Endometrial microvascular endothelial cells (primary cell): ENCODE results near the gene ZDHHC9. TPM values are rescaled to one million over a fixed set of nuclear protein-coding genes. Genes with fewer than 3 reads are reported as not detected.

ENCODE experiments used
- total RNA-seq: library from RNA; depleted of rRNA; stranded (reverse); fragments of >200 nt; gene quantifications from one replicate; pipeline ENCODE4 v1.2.3, GENCODE V29; 2015; ENCODE audit errors: inconsistent ontology term

Gene ZDHHC9
- total RNA-seq, 1 donor from 2014 or later: 34.0 TPM

Other genes with a start within 250 kb of the ZDHHC9 start
- 348 TPM for gene APLN, start 188.9 kb downstream of the ZDHHC9 start, total RNA-seq
- gene XPNPEP2, start 104.9 kb downstream of the ZDHHC9 start, total RNA-seq: not detected
- not detected for gene SASH3, start 63.9 kb downstream of the ZDHHC9 start, total RNA-seq
- 17.3 TPM for gene UTP14A, start 62.3 kb upstream of the ZDHHC9 start, total RNA-seq
- 1.9 TPM for gene BCORL1, start 138.7 kb upstream of the ZDHHC9 start, total RNA-seq